GM12878 (cell line): ENCODE data around the gene TXNDC12. TPM values are rescaled to one million over a fixed set of nuclear protein-coding genes. Genes with fewer than 3 reads are reported as not detected.

Experiments used
- ATAC-seq: fragments of 200-7000 bp; cut with Tn5 transposase; 3 replicates; pipeline ENCODE4 v1.9.1; 2020; ENCODE audit warnings: mild to moderate bottlenecking, moderate library complexity
- BruUV-seq: library from RNA; stranded (reverse); fragments of 400-500 nt; replicated peaks from 2 replicates; lab custom pipeline; 2021; lab: Mats Ljungman, UMichigan
- CTCF ChIA-PET: fragments of 300-600 bp; sonication (Branson Sonifier 250); formaldehyde crosslinking; extraction: SDS; loops from one replicate; lab custom pipeline; 2021; ENCODE audit warnings: inconsistent platforms; lab: Yijun Ruan, JAX
- POLR2A ChIA-PET: fragments of 350-600 bp; formaldehyde crosslinking; extraction: SDS; loops from one replicate; lab custom pipeline; 2021; ENCODE audit warnings: inconsistent platforms; lab: Charles Lee
- RAD21 ChIA-PET: fragments of 300-600 bp; sonication (Branson Sonifier 250); formaldehyde crosslinking; loops from one replicate; lab custom pipeline; 2023; ENCODE audit warnings: antibody characterized with exemption; ENCODE audit not compliant: unreplicated experiment; lab: Charles Lee
- SMC1A ChIA-PET: fragments of 300-600 bp; sonication (Branson Sonifier 250); formaldehyde crosslinking; loops from one replicate; lab custom pipeline; 2023; ENCODE audit not compliant: unreplicated experiment, uncharacterized antibody; lab: Charles Lee
- DNase-seq: peaks from one replicate; pipeline ENCODE4 v3.0.0-alpha.2; 2011; ENCODE audit warnings: low read depth, low spot score
- FAIRE-seq: peaks from 3 replicates; lab custom pipeline; 2011; peaks lifted over from hg19 to GRCh38; lab: Jason Lieb, UNC
- H2AFZ ChIP-seq: 2 replicates; pipeline ENCODE4 v1.6.0; 2011; ENCODE audit warnings: low read depth, low read length, control low read depth; ENCODE audit not compliant: control insufficient read depth
- H3K27ac ChIP-seq: 2 replicates; pipeline ENCODE4 v1.5.1; 2011; ENCODE audit warnings: control low read depth; ENCODE audit not compliant: control insufficient read depth, insufficient read depth
- H3K27me3 ChIP-seq, 2 experiments: replicated peaks in 1 of 2; 2 replicates each; pipeline versions ENCODE4 v1.6.0 to v1.6.1; 2011; ENCODE audit warnings: low read length in 1 of 2; ENCODE audit not compliant: control insufficient read depth in 2 of 2, insufficient read depth in 2 of 2
- H3K36me3 ChIP-seq, 2 experiments: 2 replicates each; pipeline ENCODE4 v1.5.1; 2011; ENCODE audit warnings: low read length in 1 of 2; ENCODE audit not compliant: control insufficient read depth in 2 of 2, insufficient read depth in 2 of 2
- H3K4me1 ChIP-seq: 2 replicates; pipeline ENCODE4 v1.6.1; 2011; ENCODE audit warnings: mild to moderate bottlenecking, low read length, moderate library complexity, mixed read lengths; ENCODE audit not compliant: control insufficient read depth, insufficient read depth
- H3K4me2 ChIP-seq: 2 replicates; pipeline ENCODE4 v1.6.0; 2011; ENCODE audit warnings: control low read depth; ENCODE audit not compliant: control insufficient read depth, insufficient read depth
- H3K4me3 ChIP-seq: fragments of 200-600 bp; sonication (generic); 2 replicates; pipeline ENCODE4 v1.5.1; 2016
- H3K79me2 ChIP-seq: 2 replicates; pipeline ENCODE4 v1.6.0; 2011; ENCODE audit warnings: low read length; ENCODE audit not compliant: control insufficient read depth, insufficient read depth
- H3K9ac ChIP-seq: 2 replicates; pipeline ENCODE4 v1.8.0; 2011; ENCODE audit warnings: low read length, control low read depth, mixed read lengths; ENCODE audit not compliant: control insufficient read depth, insufficient read depth
- H3K9me3 ChIP-seq: replicated peaks from 3 replicates; pipeline ENCODE4 v1.5.1; 2011; ENCODE audit warnings: mild to moderate bottlenecking, low read length; ENCODE audit not compliant: control insufficient read depth, insufficient read depth
- H4K20me1 ChIP-seq: 2 replicates; pipeline ENCODE4 v1.6.0; 2011; ENCODE audit not compliant: control insufficient read depth, insufficient read depth
- HCFC1 ChIP-seq: fragments of 150-350 bp; IDR thresholded peaks from 2 replicates; pipeline ENCODE4 v1.6.1; 2014; ENCODE audit warnings: low read length
- PAX8 ChIP-seq: fragments of 450-650 bp; IDR thresholded peaks from 2 replicates; pipeline ENCODE4 v1.6.1; 2017; ENCODE audit warnings: mild to moderate bottlenecking, moderate library complexity
- ZSCAN29 ChIP-seq: fragments of 450-650 bp; IDR thresholded peaks from 2 replicates; pipeline ENCODE4 v1.6.1; 2017; ENCODE audit warnings: mild to moderate bottlenecking, moderate library complexity
- WGBS: methylation state at CpG from one replicate; pipeline ENCODE4 v1.1.6; 2016; ENCODE audit warnings: low lambda C conversion rate; ENCODE audit not compliant: insufficient replicate concordance, insufficient coverage; ENCODE audit errors: missing lambda C conversion rate; 5-methylcytosine and 5-hydroxymethylcytosine counted together
- in situ Hi-C: fragments of 300-500 bp; cut with MboI; formaldehyde crosslinking; loops from 9 replicates; pipeline ENCODE4 v1.14.3; 2018; ENCODE audit warnings: mixed read lengths
- intact Hi-C: fragments of 100-400 bp; cut with micrococcal nuclease; formaldehyde crosslinking; loops from one replicate; pipeline ENCODE4 v1.14.2; 2022; ENCODE audit not compliant: unreplicated experiment
- polyA plus RNA-seq, 11 experiments: library from polyadenylated mRNA; depleted of rRNA in 4 of 11; unstranded in 6 of 11; stranded (reverse) in 5 of 11; fragments of >200 nt; fragmentation: Nextera tagmentation in 4 of 11; fragmentation: Illumina TruSeq in 1 of 11; extraction: Ambion mirVana in 4 of 11; extraction: Trizol in 1 of 11; gene quantifications; 1 replicate in 1 of 11; 2 replicates in 10 of 11; pipeline versions ENCODE4 v1.2.1 to v1.2.3, GENCODE V29; 2011 to 2016; ENCODE audit warnings: inconsistent platforms in 2 of 11, missing spikeins in 2 of 11, low read depth in 1 of 11
- total RNA-seq, 4 experiments: library from RNA; depleted of rRNA in 3 of 4; stranded (reverse); fragments of >200 nt in 3 of 4; fragmentation: Illumina TruSeq in 1 of 4; extraction: Trizol in 1 of 4; gene quantifications; 2 replicates each; pipeline versions ENCODE4 v1.2.1 to v1.2.3, GENCODE V29; 2013 to 2021
- TF ChIP-seq, protein P1 (sequence below): fragments of 450-650 bp; IDR thresholded peaks from 2 replicates; pipeline ENCODE4 v1.6.1; 2016; ENCODE audit warnings: mild to moderate bottlenecking, moderate library complexity, borderline replicate concordance

TXNDC12 gene
- total and polyA plus RNA-seq, 10 of the 15 experiments (the other 5 are each of a cell fraction or from before 2014, with no cell fraction given) = 6.7 to 41.7 (median 17.7) TPM

DNA sequence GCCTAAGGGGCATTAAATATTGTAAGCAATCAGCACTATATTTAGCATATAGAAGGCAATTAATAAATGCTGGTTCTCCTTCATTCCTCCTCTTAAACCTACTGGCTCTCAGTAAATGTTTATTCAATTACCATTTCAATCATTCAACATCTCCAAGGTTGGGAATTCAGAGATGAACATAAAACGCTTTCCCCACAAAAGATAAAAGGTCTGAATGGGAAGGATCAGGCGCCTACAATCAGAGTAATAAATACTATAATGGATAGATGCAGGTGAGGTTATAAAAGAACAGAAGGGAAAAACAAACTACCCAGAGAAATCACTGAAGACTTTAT is 21.0 kb downstream of the TXNDC12 start:
- ChIA-PET CTCF (interaction anchor here (1.4 to 1.5 kb wide), 2 partner anchors 21 to 137 kb away, joined by 7 to 10 read pairs; partner anchors contain the start of genes BTF3L4 and TXNDC12), POLR2A (interaction anchor here (1.3 to 6.0 kb wide), 4 partner anchors 20 to 274 kb away, joined by 3 to 37 read pairs (median 5); partner anchors contain the start of genes BTF3L4 and TXNDC12), SMC1A (interaction anchor here (1.1 to 3.6 kb wide), 2 partner anchors 16 to 22 kb away, joined by 5 to 13 read pairs; partner anchors contain the start of gene BTF3L4), RAD21 (interaction anchor here (1.1 to 1.3 kb wide), 2 partner anchors 156 to 331 kb away, joined by 3 to 4 read pairs; partner anchors contain the start of gene NRDC)
- no TSS peak for BruUV-seq
- H3K4me1 ChIP-seq = peaks cover 12% of the 10 kb centered on the region
- intact Hi-C loops = no loop called here
- ATAC-seq (no peak), DNase-seq (no peak), FAIRE-seq (no peak)
- TF ChIP-seq ZSCAN29 = no peak
- TF ChIP-seq, protein P1, sequence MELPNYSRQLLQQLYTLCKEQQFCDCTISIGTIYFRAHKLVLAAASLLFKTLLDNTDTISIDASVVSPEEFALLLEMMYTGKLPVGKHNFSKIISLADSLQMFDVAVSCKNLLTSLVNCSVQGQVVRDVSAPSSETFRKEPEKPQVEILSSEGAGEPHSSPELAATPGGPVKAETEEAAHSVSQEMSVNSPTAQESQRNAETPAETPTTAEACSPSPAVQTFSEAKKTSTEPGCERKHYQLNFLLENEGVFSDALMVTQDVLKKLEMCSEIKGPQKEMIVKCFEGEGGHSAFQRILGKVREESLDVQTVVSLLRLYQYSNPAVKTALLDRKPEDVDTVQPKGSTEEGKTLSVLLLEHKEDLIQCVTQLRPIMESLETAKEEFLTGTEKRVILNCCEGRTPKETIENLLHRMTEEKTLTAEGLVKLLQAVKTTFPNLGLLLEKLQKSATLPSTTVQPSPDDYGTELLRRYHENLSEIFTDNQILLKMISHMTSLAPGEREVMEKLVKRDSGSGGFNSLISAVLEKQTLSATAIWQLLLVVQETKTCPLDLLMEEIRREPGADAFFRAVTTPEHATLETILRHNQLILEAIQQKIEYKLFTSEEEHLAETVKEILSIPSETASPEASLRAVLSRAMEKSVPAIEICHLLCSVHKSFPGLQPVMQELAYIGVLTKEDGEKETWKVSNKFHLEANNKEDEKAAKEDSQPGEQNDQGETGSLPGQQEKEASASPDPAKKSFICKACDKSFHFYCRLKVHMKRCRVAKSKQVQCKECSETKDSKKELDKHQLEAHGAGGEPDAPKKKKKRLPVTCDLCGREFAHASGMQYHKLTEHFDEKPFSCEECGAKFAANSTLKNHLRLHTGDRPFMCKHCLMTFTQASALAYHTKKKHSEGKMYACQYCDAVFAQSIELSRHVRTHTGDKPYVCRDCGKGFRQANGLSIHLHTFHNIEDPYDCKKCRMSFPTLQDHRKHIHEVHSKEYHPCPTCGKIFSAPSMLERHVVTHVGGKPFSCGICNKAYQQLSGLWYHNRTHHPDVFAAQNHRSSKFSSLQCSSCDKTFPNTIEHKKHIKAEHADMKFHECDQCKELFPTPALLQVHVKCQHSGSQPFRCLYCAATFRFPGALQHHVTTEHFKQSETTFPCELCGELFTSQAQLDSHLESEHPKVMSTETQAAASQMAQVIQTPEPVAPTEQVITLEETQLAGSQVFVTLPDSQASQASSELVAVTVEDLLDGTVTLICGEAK = peak; percentile 75; the same call in 1 of the 2 replicates
- no peak for TF ChIP-seq HCFC1
- TF ChIP-seq PAX8 = 0 out of 2 replicates have a peak, but pooled peaks have one; percentile 36
- peaks cover 40% of the 10 kb centered on the region for H3K79me2 ChIP-seq
- peaks cover 0 to 5% of the 10 kb centered on the region in 2 experiments; a peak in 1 of 4 replicates for H3K36me3 ChIP-seq
- H3K9ac ChIP-seq = no peak overlapping the region
- WGBS = 65% methylated on average over 2 of the region's 2 CpGs
- peak overlapping the region; percentile 68 for H3K4me2 ChIP-seq
- H3K4me3 ChIP-seq = peak overlapping the region; percentile 78; the same call in 1 of the 2 replicates
- peak overlapping the region; percentile 85 for H2AFZ ChIP-seq
- in situ Hi-C loops = no loop called here
- peak overlapping the region; percentile 83 for H3K27ac ChIP-seq
- no peaks in the 10 kb centered on the region for H3K27me3 ChIP-seq
- H4K20me1 ChIP-seq = no peaks in the 10 kb centered on the region
- no peaks in the 10 kb centered on the region for H3K9me3 ChIP-seq
